PC-3 (cell line): Measurements from ENCODE around the gene LNP1.

ENCODE experiments used
- CTCF ChIP-seq: fragments of 300-600 bp; sonication (generic); conservative IDR thresholded peaks from 2 replicates; pipeline ENCODE4 v1.5.1; 2017; ENCODE audit warnings: antibody characterized with exemption, low read depth, mild to moderate bottlenecking, low read length
- EZH2phosphoT487 ChIP-seq: fragments of 300-600 bp; sonication (generic); IDR thresholded peaks from 2 replicates; pipeline ENCODE4 v1.6.1; 2018; ENCODE audit warnings: mild to moderate bottlenecking, antibody characterized with exemption, low read length, borderline replicate concordance

- TF ChIP-seq CTCF: no peak
- TF ChIP-seq EZH2phosphoT487: no peak
Observed at GRCh38 chr3:100370756-100371155, 30.6 kb upstream of the LNP1 start.
